Sigmoid colon (tissue), 3 donors: ENCODE results near the gene DNAJB14.

ENCODE experiments used
- CTCF ChIP-seq, 4 experiments: fragments of 450-650 bp in 3 of 4; fragments of 200-600 bp in 1 of 4; IDR thresholded peaks; one replicate each; pipeline ENCODE4 v1.5.1; 2016 to 2019; ENCODE audit warnings: antibody characterized with exemption in 4 of 4, mild to moderate bottlenecking in 3 of 4, moderate library complexity in 2 of 4
- POLR2A ChIP-seq, 2 donors: fragments of 450-650 bp; IDR thresholded peaks; one replicate each; pipeline ENCODE4 v1.6.1; 2016; ENCODE audit warnings: antibody characterized with exemption in 2 of 2, mild to moderate bottlenecking in 2 of 2, moderate library complexity in 2 of 2

DNA sequence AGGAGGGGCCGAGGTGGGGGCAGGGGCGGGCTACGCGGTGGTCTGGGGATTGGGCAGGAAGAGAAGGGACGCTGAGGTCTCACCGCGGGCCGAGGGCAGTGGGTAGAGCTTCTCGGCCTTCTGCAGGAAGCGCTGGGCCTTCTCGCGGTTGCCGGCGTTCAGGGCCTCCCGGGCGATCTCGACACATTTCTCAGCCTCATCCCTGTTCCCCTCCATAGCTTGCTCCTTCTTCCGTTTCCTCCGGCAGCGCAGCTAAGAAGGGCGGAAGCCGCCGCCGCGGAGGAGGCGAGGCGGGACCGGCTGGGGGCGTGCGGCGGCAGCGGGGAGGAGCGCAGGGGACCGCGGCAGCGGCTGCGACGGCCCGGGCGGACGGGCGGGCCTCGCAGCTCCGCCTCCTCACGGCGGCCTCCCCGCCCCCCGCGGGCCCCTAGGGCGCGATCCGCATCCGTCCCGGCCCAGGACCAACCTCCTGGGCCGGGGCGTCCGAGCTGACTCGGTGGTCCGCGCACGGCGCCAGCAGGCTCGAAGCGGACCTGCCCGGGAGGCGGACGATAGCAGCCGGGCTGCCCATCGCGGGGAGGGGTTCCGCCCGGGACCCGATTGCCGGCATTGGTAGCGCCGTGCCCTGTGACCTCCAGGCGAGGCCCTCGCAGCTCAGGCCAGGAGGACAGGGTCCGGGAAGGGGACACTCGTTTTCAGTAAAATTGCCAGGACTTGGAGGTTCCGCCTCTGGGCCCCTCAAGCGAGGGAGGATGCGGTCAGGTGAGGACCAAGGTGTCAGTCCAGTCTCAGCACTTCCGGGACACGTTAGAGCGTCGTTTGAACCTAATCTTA lies at the start of gene DNAJB14:
- TF ChIP-seq CTCF (IDR thresholded peaks at IDR 0.05) (no peak), POLR2A (IDR thresholded peaks at IDR 0.05) (peak in 1 of 2 donors; percentile 26)
